Testis (tissue), 2 donors: ENCODE data around the gene ZNRF3.

ENCODE experiments used
- POLR2A ChIP-seq: fragments of 450-650 bp; IDR thresholded peaks from one replicate; pipeline ENCODE4 v1.6.1; 2017; ENCODE audit warnings: antibody characterized with exemption, mild to moderate bottlenecking, moderate library complexity
- TF ChIP-seq, protein P1 (sequence below), 3 experiments: fragments of 450-650 bp in 2 of 3; fragments of 200-600 bp in 1 of 3; sonication (generic) in 1 of 3; IDR thresholded peaks; one replicate each; pipeline ENCODE4 v1.5.1; 2016 to 2019; ENCODE audit warnings: antibody characterized with exemption in 3 of 3, mild to moderate bottlenecking in 2 of 3, moderate library complexity in 1 of 3

DNA sequence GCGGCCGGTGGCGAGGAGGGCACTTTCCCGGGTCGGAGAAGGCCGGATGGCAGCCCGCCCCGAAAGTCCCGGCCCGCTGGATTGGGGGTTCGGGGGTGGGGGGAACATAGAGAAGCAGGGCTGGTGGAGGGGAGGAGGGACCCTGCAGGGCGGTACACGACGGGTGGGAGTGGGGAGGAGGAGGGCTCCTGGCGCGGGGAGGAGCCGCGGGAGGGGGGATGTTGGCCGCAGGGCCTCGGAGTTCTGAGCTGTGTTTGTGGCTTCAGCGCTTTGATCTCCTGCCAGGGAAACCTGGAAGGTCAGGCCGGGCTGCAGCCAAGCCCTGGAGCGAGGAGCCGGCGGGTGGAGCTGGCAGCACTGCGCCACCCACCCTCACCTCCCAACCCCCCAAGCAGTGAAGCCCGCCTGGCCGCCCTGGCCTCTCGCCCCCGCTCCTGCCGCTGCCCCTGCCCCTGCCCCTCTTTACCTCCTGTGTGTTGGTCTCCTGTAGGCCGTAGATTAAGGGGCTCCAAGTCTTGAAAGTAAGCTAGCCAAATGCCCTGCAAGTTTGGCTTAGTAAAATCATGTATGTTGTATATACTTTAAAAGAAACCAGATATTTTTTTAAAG, 147.3 kb downstream of the ZNRF3 start:
- TF ChIP-seq, protein P1, sequence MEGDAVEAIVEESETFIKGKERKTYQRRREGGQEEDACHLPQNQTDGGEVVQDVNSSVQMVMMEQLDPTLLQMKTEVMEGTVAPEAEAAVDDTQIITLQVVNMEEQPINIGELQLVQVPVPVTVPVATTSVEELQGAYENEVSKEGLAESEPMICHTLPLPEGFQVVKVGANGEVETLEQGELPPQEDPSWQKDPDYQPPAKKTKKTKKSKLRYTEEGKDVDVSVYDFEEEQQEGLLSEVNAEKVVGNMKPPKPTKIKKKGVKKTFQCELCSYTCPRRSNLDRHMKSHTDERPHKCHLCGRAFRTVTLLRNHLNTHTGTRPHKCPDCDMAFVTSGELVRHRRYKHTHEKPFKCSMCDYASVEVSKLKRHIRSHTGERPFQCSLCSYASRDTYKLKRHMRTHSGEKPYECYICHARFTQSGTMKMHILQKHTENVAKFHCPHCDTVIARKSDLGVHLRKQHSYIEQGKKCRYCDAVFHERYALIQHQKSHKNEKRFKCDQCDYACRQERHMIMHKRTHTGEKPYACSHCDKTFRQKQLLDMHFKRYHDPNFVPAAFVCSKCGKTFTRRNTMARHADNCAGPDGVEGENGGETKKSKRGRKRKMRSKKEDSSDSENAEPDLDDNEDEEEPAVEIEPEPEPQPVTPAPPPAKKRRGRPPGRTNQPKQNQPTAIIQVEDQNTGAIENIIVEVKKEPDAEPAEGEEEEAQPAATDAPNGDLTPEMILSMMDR (IDR thresholded peaks at IDR 0.05) = no peak
- TF ChIP-seq POLR2A = no peak
